ENCODE data around the gene PAOX. TPM values are rescaled to one million over a fixed set of nuclear protein-coding genes. Genes with fewer than 3 reads are reported as not detected.

The PAOX gene
- total RNA-seq, 2 donors from 2014 or later, result 2.4 to 3.5 TPM

GRCh38 chr10:133439517-133440461 is 60.7 kb downstream of the PAOX start:
- H3K4me1 ChIP-seq, result no peaks in the 10 kb centered on the region
- no peaks in the 10 kb centered on the region for H3K36me3 ChIP-seq
- H3K9me3 ChIP-seq, result no peaks in the 10 kb centered on the region
- TF ChIP-seq, protein P1, sequence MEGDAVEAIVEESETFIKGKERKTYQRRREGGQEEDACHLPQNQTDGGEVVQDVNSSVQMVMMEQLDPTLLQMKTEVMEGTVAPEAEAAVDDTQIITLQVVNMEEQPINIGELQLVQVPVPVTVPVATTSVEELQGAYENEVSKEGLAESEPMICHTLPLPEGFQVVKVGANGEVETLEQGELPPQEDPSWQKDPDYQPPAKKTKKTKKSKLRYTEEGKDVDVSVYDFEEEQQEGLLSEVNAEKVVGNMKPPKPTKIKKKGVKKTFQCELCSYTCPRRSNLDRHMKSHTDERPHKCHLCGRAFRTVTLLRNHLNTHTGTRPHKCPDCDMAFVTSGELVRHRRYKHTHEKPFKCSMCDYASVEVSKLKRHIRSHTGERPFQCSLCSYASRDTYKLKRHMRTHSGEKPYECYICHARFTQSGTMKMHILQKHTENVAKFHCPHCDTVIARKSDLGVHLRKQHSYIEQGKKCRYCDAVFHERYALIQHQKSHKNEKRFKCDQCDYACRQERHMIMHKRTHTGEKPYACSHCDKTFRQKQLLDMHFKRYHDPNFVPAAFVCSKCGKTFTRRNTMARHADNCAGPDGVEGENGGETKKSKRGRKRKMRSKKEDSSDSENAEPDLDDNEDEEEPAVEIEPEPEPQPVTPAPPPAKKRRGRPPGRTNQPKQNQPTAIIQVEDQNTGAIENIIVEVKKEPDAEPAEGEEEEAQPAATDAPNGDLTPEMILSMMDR (IDR thresholded peaks at IDR 0.05), result no peak
- H3K4me3 ChIP-seq, result no peak overlapping the region
- DNase-seq (ENCODE audit: low spot score), result peak; percentile 34
- H3K27me3 ChIP-seq, result no peaks in the 10 kb centered on the region
- H3K27ac ChIP-seq, result no peak overlapping the region

DNA sequence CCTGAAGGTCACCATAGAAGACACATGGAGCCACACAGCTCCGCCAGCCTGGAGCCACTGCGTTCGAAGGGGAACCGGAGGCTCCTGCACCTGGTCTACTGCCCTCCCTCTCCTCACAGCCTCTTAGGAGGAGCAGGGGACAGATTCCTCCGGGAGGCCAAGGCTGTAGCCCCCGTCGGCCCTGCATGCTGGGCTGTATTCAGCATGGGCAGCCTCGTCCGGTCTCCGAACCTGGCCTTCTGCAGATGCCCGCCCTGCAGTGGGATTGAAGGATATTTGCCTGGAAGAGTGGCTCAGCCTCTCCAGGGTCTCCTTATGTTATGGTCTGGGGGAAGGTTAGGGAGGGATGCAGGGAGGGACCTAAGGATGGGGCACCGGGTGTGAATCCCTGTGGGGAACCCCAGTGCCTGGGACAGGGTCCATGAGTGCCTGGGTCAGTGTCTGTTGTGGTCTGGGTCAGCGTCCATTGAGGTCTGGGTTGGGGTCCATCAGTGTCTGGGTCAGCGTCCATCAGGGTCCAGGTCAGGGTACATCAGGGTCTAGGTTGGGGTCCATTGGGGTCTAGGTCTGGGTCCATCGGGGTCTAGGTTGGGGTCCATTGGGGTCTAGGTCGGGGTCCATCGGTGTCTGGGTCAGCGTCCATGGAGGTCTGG is 61.7 kb downstream of the PAOX start:
- Histone ChIP-seq H3K4me1 (no peaks in the 10 kb centered on the region), H3K27ac (no peak overlapping the region), H3K36me3 (no peaks in the 10 kb centered on the region), H3K4me3 (no peak overlapping the region), H3K27me3 (no peaks in the 10 kb centered on the region), H3K9me3 (no peaks in the 10 kb centered on the region)
- TF ChIP-seq, protein P1 (IDR thresholded peaks at IDR 0.05), result no peak
- peak; percentile 38 for DNase-seq (ENCODE audit: low spot score)

Small RNAs within 50 kb of the gene (microRNA-seq; reads per million reads assigned to microRNA genes)
- gene MIR3944 (ENCODE audit: borderline number of aligned reads in 2 of 2, borderline replicate concordance in 1 of 2), result 0 to 0.71 reads per million in 2 donors

Other genes starting within 250 kb of the PAOX start
- 1 to 10 TPM in 1 of 2 donors, under 1 TPM in 1; 0.59 to 1.8 TPM for gene KNDC1, start 219.0 kb upstream of the PAOX start, total RNA-seq
- gene UTF1, start 149.0 kb upstream of the PAOX start, total RNA-seq, result not detected
- under 1 TPM; 0.44 to 0.63 TPM for gene VENTX, start 141.4 kb upstream of the PAOX start, total RNA-seq
- gene ADAM8, start 102.4 kb upstream of the PAOX start, total RNA-seq, result 1 to 10 TPM in 1 of 2 donors, under 1 TPM in 1; 0.82 to 1.5 TPM
- gene TUBGCP2, start 70.4 kb upstream of the PAOX start, total RNA-seq, result 10 to 100 TPM; 22.1 to 30.4 TPM
- gene ZNF511, start 70.3 kb upstream of the PAOX start, total RNA-seq, result 10 to 100 TPM; 28.1 to 31.9 TPM
- under 1 TPM in 1 of 2 donors, not detected in 1; 0.98 TPM for gene CALY, start 42.4 kb upstream of the PAOX start, total RNA-seq
- gene PRAP1, start 31.9 kb upstream of the PAOX start, total RNA-seq, result not detected
- 10 to 100 TPM in 1 of 2 donors, 1 to 10 TPM in 1; 9.8 to 32.6 TPM for gene FUOM, start 21.2 kb upstream of the PAOX start, total RNA-seq
- 100 to 1,000 TPM in 1 of 2 donors, 10 to 100 TPM in 1; 89.8 to 146 TPM for gene ECHS1, start 5.9 kb upstream of the PAOX start, total RNA-seq
- gene MTG1, start 14.9 kb downstream of the PAOX start, total RNA-seq, result 10 to 100 TPM in 1 of 2 donors, 1 to 10 TPM in 1; 9.9 to 15.1 TPM
- not detected for gene SPRN, start 45.4 kb downstream of the PAOX start, total RNA-seq
- gene SCART1, start 74.7 kb downstream of the PAOX start, total RNA-seq, result under 1 TPM; 0.22 to 0.24 TPM
- gene CYP2E1, start 148.1 kb downstream of the PAOX start, total RNA-seq, result 1 to 10 TPM in 1 of 2 donors, under 1 TPM in 1; 0.79 to 2.9 TPM
- gene SYCE1, start 186.3 kb downstream of the PAOX start, total RNA-seq, result 1 to 10 TPM in 1 of 2 donors, not detected in 1; 1.1 TPM
- gene FRG2B, start 247.5 kb downstream of the PAOX start, total RNA-seq, result not detected

Measured in right atrium auricular region (tissue), 2 donors.